ENCODE measurements around the gene TENT4A. TPM values are rescaled to one million over a fixed set of nuclear protein-coding genes. Genes with fewer than 3 reads are reported as not detected.

Gene TENT4A
- total RNA-seq, 1 experiment from 2014 or later, result 25.6 TPM

DNA sequence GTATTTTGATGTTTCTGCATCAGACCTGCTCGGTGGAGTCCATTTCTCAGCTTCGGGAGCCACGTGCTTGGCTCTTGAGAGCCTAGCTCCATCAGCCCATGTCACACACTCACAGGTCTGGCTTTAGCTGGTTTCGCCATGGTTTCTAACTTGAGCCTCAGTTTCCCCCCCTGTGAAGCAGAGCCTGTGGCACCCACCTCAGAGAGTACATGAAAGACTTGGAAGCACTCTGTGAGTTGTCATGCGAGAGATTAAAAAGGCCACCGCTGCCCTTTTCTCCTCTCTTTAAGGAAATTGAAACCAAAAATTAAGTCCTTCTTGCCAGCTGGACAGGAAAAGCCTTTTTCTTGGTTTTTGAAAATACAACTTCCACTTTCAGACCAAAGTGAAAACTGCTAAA lies 8.8 kb downstream of the TENT4A start:
- Histone ChIP-seq H3K23ac (ENCODE audit: insufficient read length, low read depth, low read length) (no peak overlapping the region), H3K9me3 (ENCODE audit: control insufficient read depth, low read depth, low read length) (no peaks in the 10 kb centered on the region), H3K27me3 (ENCODE audit: insufficient read depth, low read length) (no peaks in the 10 kb centered on the region), H3K4ac (ENCODE audit: low read depth, low read length) (no peak overlapping the region), H3K79me1 (ENCODE audit: insufficient read depth, low read depth, low read length, poor library complexity, severe bottlenecking) (peaks cover 11% of the 10 kb centered on the region), H2BK12ac (ENCODE audit: insufficient read length, low read depth, low read length) (no peak overlapping the region), H3K79me2 (ENCODE audit: insufficient read depth, low read length) (peaks cover 44% of the 10 kb centered on the region; the same call in 1 of the 2 replicates), H3K27ac (ENCODE audit: insufficient read length, low read depth, low read length) (no peak overlapping the region), H3K4me1 (ENCODE audit: insufficient read depth, low read length) (no peaks in the 10 kb centered on the region), H3K56ac (ENCODE audit: insufficient read length, low read depth, low read length) (no peak overlapping the region), H3K14ac (ENCODE audit: insufficient read depth, low read length) (no peak overlapping the region), H2AFZ (ENCODE audit: low read length) (no peak overlapping the region), H3T11ph (ENCODE audit: low read length) (no peak overlapping the region), H3K9ac (ENCODE audit: extremely low read depth, insufficient read length, low read length) (no peak overlapping the region), H4K91ac (ENCODE audit: insufficient read length, low read depth, low read length) (no peak overlapping the region), H4K20me1 (ENCODE audit: control insufficient read depth, insufficient read depth, insufficient read length) (peaks cover 2% of the 10 kb centered on the region), H4K5ac (ENCODE audit: insufficient read length, low read depth, low read length) (no peak overlapping the region), H2BK15ac (ENCODE audit: low read depth, low read length) (no peak overlapping the region), H3K4me2 (ENCODE audit: insufficient read depth, insufficient read length, low read length) (no peak overlapping the region), H3K23me2 (ENCODE audit: insufficient read length, low read depth, low read length, poor library complexity, severe bottlenecking) (no peaks in the 10 kb centered on the region), H4K8ac (replicated peaks; ENCODE audit: insufficient read length, low read depth, low read length) (no peak overlapping the region), H2BK20ac (ENCODE audit: low read depth, low read length, poor library complexity, severe bottlenecking) (no peak overlapping the region), H2BK5ac (ENCODE audit: insufficient read length, low read length) (no peak overlapping the region), H3K18ac (ENCODE audit: insufficient read length, low read depth, low read length) (no peak overlapping the region), H2AK5ac (ENCODE audit: insufficient read length, low read length) (no peak overlapping the region), H2BK120ac (ENCODE audit: low read depth, low read length, poor library complexity, severe bottlenecking) (no peak overlapping the region)
- Mint-ChIP-seq H3K4me3 (no peak overlapping the region), H3K4me1 (peaks cover 41 to 67% of the 10 kb centered on the region in 2 experiments), H3K36me3 (ENCODE audit: insufficient read depth in 1 of 3, low read depth in 3 of 3) (peaks cover 8 to 18% (median 14%) of the 10 kb centered on the region in 3 experiments), H3K27me3 (ENCODE audit: low read depth) (no peaks in the 10 kb centered on the region), H3K9me3 (no peaks in the 10 kb centered on the region), H3K27ac (peak overlapping the region in 1 of 3 experiments; percentile 75; a peak in 2 of 7 replicates)
- WGBS (ENCODE audit: extremely low coverage, insufficient read length, low lambda C conversion rate), result no CpG with 5 or more reads among the region's 6 CpGs
- DNase-seq, result no peak
- TF ChIP-seq CTCF (conservative IDR thresholded peaks at IDR 0.05), result no peak
